Nephron progenitor cell (in vitro differentiated cells): ENCODE data around the gene ICA1.

Experiments used
- DNase-seq: peaks from one replicate; pipeline ENCODE4 v3.0.0; 2021
- H3K27ac Mint-ChIP-seq: 2 replicates; pipeline ENCODE4 v1.8.0; 2021; ENCODE audit warnings: mild to moderate bottlenecking, moderate library complexity, mixed read lengths
- H3K27me3 Mint-ChIP-seq: 2 replicates; pipeline ENCODE4 v1.8.0; 2021; ENCODE audit warnings: mild to moderate bottlenecking, low read depth, mixed read lengths; ENCODE audit not compliant: poor library complexity
- H3K36me3 Mint-ChIP-seq: 2 replicates; pipeline ENCODE4 v1.8.0; 2021; ENCODE audit warnings: low read depth, mixed read lengths
- H3K4me1 Mint-ChIP-seq: 2 replicates; pipeline ENCODE4 v1.8.0; 2021; ENCODE audit warnings: mixed read lengths
- H3K4me3 Mint-ChIP-seq: 2 replicates; pipeline ENCODE4 v1.8.0; 2021; ENCODE audit warnings: mild to moderate bottlenecking, moderate library complexity, mixed read lengths
- H3K9me3 Mint-ChIP-seq: 2 replicates; pipeline ENCODE4 v1.8.0; 2021; ENCODE audit warnings: mild to moderate bottlenecking, moderate library complexity, mixed read lengths
- TF ChIP-seq, protein P1 (sequence below): fragments of 200-600 bp; sonication (generic); IDR thresholded peaks from 2 replicates; pipeline ENCODE4 v1.5.0; 2021; ENCODE audit warnings: antibody characterized with exemption

ICA1 gene

DNA sequence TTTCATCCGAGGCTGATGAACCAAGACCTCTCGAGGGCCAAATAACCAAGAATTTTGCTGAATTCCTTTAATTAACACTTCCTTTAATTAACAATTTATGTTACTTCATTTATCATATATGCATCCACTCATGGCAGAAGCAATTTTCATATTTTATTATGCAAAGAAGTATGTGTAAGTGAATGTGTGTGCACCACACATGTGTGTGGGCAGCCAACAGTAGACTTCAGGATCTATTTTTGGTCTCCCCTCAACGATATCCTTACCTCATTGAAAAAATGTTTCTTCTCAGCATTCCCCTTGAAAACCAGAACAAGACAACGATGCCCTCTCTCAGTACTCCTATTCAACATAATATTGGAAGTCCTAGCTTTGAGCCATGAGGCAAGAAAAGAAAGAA lies 96.8 kb downstream of the ICA1 start:
- peaks cover 4% of the 10 kb centered on the region for H3K27me3 Mint-ChIP-seq

DNA sequence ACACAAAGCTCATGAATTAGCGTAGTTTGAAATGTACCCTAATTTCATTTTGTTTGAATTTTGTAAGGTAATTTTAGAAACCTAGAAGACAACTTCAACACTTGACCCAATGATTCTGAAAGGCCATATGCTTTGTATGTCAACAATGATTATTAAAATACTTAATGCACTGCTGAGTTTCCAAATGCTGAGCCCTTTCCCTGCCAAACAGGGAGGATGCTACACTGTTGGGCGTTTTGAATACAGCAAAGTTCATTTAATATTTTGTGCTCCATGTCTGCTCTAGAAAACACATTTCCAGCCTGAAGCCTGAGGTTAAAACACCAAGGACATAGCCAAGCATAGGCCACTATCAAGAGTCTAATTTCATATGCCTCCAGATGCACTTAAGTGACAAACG lies 99.8 kb downstream of the ICA1 start:
- Mint-ChIP-seq H3K27me3 (peaks cover 4% of the 10 kb centered on the region), H3K9me3 (peaks cover 3% of the 10 kb centered on the region), H3K4me3 (no peak overlapping the region), H3K36me3 (no peaks in the 10 kb centered on the region), H3K4me1 (peaks cover 4% of the 10 kb centered on the region), H3K27ac (no peak overlapping the region)
- TF ChIP-seq, protein P1, sequence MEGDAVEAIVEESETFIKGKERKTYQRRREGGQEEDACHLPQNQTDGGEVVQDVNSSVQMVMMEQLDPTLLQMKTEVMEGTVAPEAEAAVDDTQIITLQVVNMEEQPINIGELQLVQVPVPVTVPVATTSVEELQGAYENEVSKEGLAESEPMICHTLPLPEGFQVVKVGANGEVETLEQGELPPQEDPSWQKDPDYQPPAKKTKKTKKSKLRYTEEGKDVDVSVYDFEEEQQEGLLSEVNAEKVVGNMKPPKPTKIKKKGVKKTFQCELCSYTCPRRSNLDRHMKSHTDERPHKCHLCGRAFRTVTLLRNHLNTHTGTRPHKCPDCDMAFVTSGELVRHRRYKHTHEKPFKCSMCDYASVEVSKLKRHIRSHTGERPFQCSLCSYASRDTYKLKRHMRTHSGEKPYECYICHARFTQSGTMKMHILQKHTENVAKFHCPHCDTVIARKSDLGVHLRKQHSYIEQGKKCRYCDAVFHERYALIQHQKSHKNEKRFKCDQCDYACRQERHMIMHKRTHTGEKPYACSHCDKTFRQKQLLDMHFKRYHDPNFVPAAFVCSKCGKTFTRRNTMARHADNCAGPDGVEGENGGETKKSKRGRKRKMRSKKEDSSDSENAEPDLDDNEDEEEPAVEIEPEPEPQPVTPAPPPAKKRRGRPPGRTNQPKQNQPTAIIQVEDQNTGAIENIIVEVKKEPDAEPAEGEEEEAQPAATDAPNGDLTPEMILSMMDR, result no peak
- no peak for DNase-seq

More for the DNA sequence above, 96.8 kb downstream of the ICA1 start:
- no peak overlapping the region for H3K4me3 Mint-ChIP-seq
- no peak for DNase-seq
- H3K4me1 Mint-ChIP-seq, result peaks cover 5% of the 10 kb centered on the region
- no peak overlapping the region for H3K27ac Mint-ChIP-seq
- TF ChIP-seq, protein P1, result no peak
- peaks cover 3% of the 10 kb centered on the region for H3K9me3 Mint-ChIP-seq
- H3K36me3 Mint-ChIP-seq, result no peaks in the 10 kb centered on the region

DNA sequence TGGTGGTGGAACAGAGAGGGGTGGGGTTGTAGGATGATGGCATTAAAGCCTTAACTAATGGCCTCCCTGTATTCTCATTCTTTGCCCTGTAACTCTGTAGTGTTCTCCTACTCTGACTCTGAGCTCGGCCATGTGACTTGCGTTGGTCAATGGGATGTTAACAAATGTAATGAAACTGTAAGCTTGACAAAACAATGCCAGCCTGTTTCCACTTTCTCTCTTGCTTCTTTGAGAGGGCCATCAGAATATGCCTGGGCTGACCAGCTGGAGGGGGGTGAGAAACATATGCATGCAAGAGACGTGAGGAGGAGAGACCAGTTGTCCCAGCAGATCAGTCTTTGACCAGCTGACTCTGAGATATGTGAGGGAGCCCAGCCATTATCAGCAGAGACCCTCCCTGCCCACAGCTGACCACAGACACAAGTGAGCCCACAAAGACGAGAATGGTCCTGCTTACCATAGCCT lies 100.6 kb downstream of the ICA1 start:
- Mint-ChIP-seq H3K9me3 (peaks cover 3% of the 10 kb centered on the region), H3K36me3 (no peaks in the 10 kb centered on the region), H3K27ac (no peak overlapping the region), H3K4me1 (peaks cover 5% of the 10 kb centered on the region), H3K4me3 (no peak overlapping the region), H3K27me3 (peaks cover 4% of the 10 kb centered on the region)
- DNase-seq, result no peak
- TF ChIP-seq, protein P1, result no peak

DNA sequence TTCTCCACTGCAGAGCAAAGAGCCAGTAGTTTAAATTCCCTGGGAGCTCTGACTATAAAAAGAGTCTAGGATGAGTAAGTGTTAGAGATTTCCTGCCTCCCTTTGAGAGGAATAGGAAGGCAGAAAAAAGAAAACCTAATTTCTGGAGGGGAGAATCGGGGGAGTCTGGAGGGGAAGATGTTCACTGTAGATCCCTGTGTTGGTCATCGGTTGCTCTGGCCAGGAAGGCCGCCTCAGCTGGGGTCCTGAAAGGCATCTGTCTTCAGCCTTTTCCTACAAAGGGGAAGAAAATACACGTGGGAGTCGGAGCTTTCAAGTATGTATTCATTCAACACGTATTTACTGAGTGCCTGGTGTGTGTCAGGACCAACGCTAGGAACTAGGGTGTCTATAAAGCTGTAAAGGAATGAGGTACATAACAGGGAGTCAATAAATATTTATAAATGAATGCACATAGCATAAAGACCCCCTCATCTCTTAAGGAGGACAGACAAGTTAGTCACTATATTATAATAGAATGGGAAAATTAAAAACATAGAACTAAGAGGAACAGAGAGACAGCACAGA lies 101.1 kb downstream of the ICA1 start:
- Mint-ChIP-seq H3K27ac (peak overlapping the region; percentile 7), H3K4me3 (no peak overlapping the region), H3K36me3 (no peaks in the 10 kb centered on the region), H3K27me3 (peaks cover 4% of the 10 kb centered on the region), H3K9me3 (peaks cover 3% of the 10 kb centered on the region), H3K4me1 (peaks cover 5% of the 10 kb centered on the region)
- TF ChIP-seq, protein P1, result no peak
- no peak for DNase-seq

DNA sequence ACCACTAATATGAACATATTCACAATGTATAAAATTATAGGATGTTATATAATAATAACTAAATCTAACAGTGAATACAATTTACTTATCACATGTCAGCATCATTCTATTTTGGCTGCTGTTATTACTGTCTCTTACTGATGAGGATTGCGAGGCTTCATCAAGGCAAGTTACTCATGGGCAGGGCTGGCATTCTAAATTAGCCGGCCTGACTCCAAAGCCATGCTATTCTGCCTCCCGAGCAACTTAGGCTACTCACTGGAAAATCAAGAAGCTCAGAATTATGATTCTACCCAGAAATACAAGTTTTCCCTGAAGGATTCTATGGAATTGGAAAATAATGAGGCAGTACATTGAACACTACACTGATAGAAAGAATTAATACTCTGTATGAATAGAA lies 101.7 kb downstream of the ICA1 start:
- DNase-seq, result no peak
- TF ChIP-seq, protein P1, result no peak
- H3K9me3 Mint-ChIP-seq, result peaks cover 3% of the 10 kb centered on the region

DNA sequence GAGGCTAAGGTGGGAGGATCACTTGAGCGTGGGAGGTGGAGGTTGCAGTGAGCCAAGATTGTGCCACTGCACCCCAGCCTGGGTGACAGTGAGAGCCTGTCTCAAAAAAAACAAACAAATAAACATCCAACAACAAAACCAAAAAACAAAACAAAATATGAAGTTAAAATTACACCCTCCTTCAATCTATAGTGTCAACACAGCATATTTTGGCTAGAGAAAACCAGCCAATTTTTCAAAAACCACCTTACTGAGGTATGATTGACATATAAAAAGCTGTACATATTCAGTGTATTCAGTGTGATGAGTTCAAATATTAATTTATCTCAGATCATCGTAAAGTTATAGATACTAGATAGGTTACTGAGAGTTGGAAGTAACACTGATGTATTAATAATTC lies 102.4 kb downstream of the ICA1 start:
- DNase-seq, result no peak
- TF ChIP-seq, protein P1, result no peak
- Mint-ChIP-seq H3K27me3 (peaks cover 4% of the 10 kb centered on the region), H3K4me3 (no peak overlapping the region), H3K27ac (no peak overlapping the region), H3K4me1 (peaks cover 9% of the 10 kb centered on the region), H3K9me3 (peaks cover 3% of the 10 kb centered on the region), H3K36me3 (no peaks in the 10 kb centered on the region)

More for the DNA sequence above, 101.7 kb downstream of the ICA1 start:
- Mint-ChIP-seq H3K27ac (peak overlapping the region; percentile 7), H3K27me3 (peaks cover 4% of the 10 kb centered on the region), H3K36me3 (no peaks in the 10 kb centered on the region), H3K4me3 (no peak overlapping the region), H3K4me1 (peaks cover 7% of the 10 kb centered on the region)
